Neutrophil (primary cell): ENCODE measurements around the gene CD40LG.

ENCODE experiments used
- H3K27ac ChIP-seq: fragments of 200-600 bp; sonication (generic); 2 replicates; pipeline ENCODE4 v1.5.1; 2016; ENCODE audit warnings: mild to moderate bottlenecking, moderate library complexity
- H3K27me3 ChIP-seq: fragments of 200-600 bp; sonication (generic); 2 replicates; pipeline ENCODE4 v1.6.0; 2016; ENCODE audit warnings: mild to moderate bottlenecking
- H3K36me3 ChIP-seq: fragments of 200-600 bp; sonication (generic); 2 replicates; pipeline ENCODE4 v1.5.1; 2017
- H3K4me1 ChIP-seq, 2 experiments: fragments of 200-600 bp in 1 of 2; sonication (generic) in 1 of 2; 1 replicate in 1 of 2; 2 replicates in 1 of 2; pipeline versions ENCODE4 v1.5.1 to v1.6.1; 2013 to 2016; ENCODE audit warnings: low read depth in 1 of 2, low read length in 1 of 2, mild to moderate bottlenecking in 1 of 2, moderate library complexity in 1 of 2; ENCODE audit not compliant: control insufficient read depth in 1 of 2, insufficient read depth in 1 of 2
- H3K4me3 ChIP-seq, 2 experiments: fragments of 200-600 bp in 1 of 2; sonication (generic) in 1 of 2; 1 replicate in 1 of 2; 2 replicates in 1 of 2; pipeline ENCODE4 v1.5.1; 2013 to 2016; ENCODE audit warnings: low read depth in 1 of 2, low read length in 1 of 2, mild to moderate bottlenecking in 1 of 2, moderate library complexity in 1 of 2
- H3K9me3 ChIP-seq: fragments of 200-600 bp; sonication (generic); 2 replicates; pipeline ENCODE4 v1.5.1; 2016
- CTCF ChIP-seq: fragments of 200-600 bp; sonication (generic); IDR thresholded peaks from 2 replicates; pipeline ENCODE4 v1.5.1; 2016; ENCODE audit warnings: antibody characterized with exemption

CD40LG gene

GRCh38 chrX:136647677-136648360 lies at the start of gene CD40LG:
CD40LG (plus strand) TSS chrX:136648158; CDS start chrX:136648249, 91 bp downstream.
- Histone ChIP-seq H3K4me3 (no peak within 1 kb of the TSS), H3K27me3 (no peaks in the 10 kb centered on the region), H3K27ac (no peak within 1 kb of the TSS)

GRCh38 chrX:136598631-136599030 lies 49.3 kb upstream of the CD40LG start:
- no peaks in the 10 kb centered on the region for H3K27me3 ChIP-seq
- no peak overlapping the region for H3K4me3 ChIP-seq
- peaks cover 6 to 7% of the 10 kb centered on the region in 2 experiments for H3K4me1 ChIP-seq
- TF ChIP-seq CTCF = no peak
- no peak overlapping the region for H3K27ac ChIP-seq
- H3K36me3 ChIP-seq = no peaks in the 10 kb centered on the region
- no peaks in the 10 kb centered on the region for H3K9me3 ChIP-seq

More at GRCh38 chrX:136647677-136648360, at the start of gene CD40LG:
- peaks cover 0 to 6% of the 10 kb centered on the region in 2 experiments for H3K4me1 ChIP-seq
- H3K9me3 ChIP-seq = no peaks in the 10 kb centered on the region
- TF ChIP-seq CTCF = no peak
- H3K36me3 ChIP-seq = no peaks in the 10 kb centered on the region

- Histone ChIP-seq H3K27me3 (no peaks in the 10 kb centered on the region), H3K36me3 (no peaks in the 10 kb centered on the region), H3K4me3 (no peak overlapping the region), H3K9me3 (no peaks in the 10 kb centered on the region), H3K27ac (no peak overlapping the region), H3K4me1 (peaks cover 15 to 21% of the 10 kb centered on the region in 2 experiments)
- TF ChIP-seq CTCF = no peak
Observed at GRCh38 chrX:136600059-136600458, 47.9 kb upstream of the CD40LG start.

GRCh38 chrX:136607236-136607635 lies 40.7 kb upstream of the CD40LG start:
- no peak overlapping the region for H3K27ac ChIP-seq
- no peaks in the 10 kb centered on the region for H3K9me3 ChIP-seq
- peaks cover 15 to 21% of the 10 kb centered on the region in 2 experiments for H3K4me1 ChIP-seq

GRCh38 chrX:136608295-136608933 lies 39.5 kb upstream of the CD40LG start:
- no peaks in the 10 kb centered on the region for H3K36me3 ChIP-seq
- no peak overlapping the region for H3K4me3 ChIP-seq
- TF ChIP-seq CTCF = no peak
- no peaks in the 10 kb centered on the region for H3K27me3 ChIP-seq
- no peaks in the 10 kb centered on the region for H3K9me3 ChIP-seq
- peaks cover 11 to 16% of the 10 kb centered on the region in 2 experiments for H3K4me1 ChIP-seq
- no peak overlapping the region for H3K27ac ChIP-seq

More at GRCh38 chrX:136607236-136607635, 40.7 kb upstream of the CD40LG start:
- Histone ChIP-seq H3K4me3 (no peak overlapping the region), H3K36me3 (no peaks in the 10 kb centered on the region), H3K27me3 (no peaks in the 10 kb centered on the region)
- TF ChIP-seq CTCF = no peak
